ENCODE data around the gene RFLNA.

- no peak for TF ChIP-seq CTCF (conservative IDR thresholded peaks at IDR 0.05 in 1 of 2, IDR thresholded peaks at IDR 0.05 in 1 of 2; ENCODE audit: extremely low read depth in 1 of 2, insufficient read depth in 1 of 2, low read depth in 1 of 2, low read length in 2 of 2)
- no peak for TF ChIP-seq EZH2 (IDR thresholded peaks at IDR 0.05; ENCODE audit: borderline replicate concordance, low read length)
These were observed 42.7 kb downstream of the RFLNA start for GRCh38 chr12:124337622-124338021.
